ENCODE results near the gene CADPS.

- no peak for TF ChIP-seq CTCF (conservative IDR thresholded peaks at IDR 0.05; ENCODE audit: low read depth, low read length)
- no peak for TF ChIP-seq EZH2 (IDR thresholded peaks at IDR 0.05; ENCODE audit: borderline replicate concordance, low read depth, low read length, poor library complexity, severe bottlenecking)
These were observed 509.1 kb downstream of the CADPS start for GRCh38 chr3:62366126-62366484.

Data from A673 (cell line).